Peyer's patch (tissue), 4 donors: ENCODE measurements around the gene NMT2. TPM values are rescaled to one million over a fixed set of nuclear protein-coding genes. Genes with fewer than 3 reads are reported as not detected.
A peak's percentile ranks its signal among the peaks of the same experiment; 100 is the strongest.

ENCODE experiments used
- DNase-seq, 3 donors: peaks; one replicate each; pipeline ENCODE4 v3.0.0-alpha.2; 2017 to 2019
- H3K27ac ChIP-seq, 4 donors: fragments of 200-600 bp; sonication (generic); one replicate each; pipeline ENCODE4 v1.5.1; 2016 to 2019
- H3K27me3 ChIP-seq, 2 donors: fragments of 200-600 bp; sonication (generic); one replicate each; pipeline ENCODE4 v1.5.1; 2019
- H3K36me3 ChIP-seq, 3 donors: fragments of 200-600 bp; sonication (generic); one replicate each; pipeline ENCODE4 v1.5.1; 2016 to 2019
- H3K4me1 ChIP-seq, 4 donors: fragments of 200-600 bp; sonication (generic); one replicate each; pipeline ENCODE4 v1.5.1; 2016 to 2019
- H3K4me3 ChIP-seq, 4 donors: fragments of 200-600 bp; sonication (generic); 1 replicate in 3 of 4; 2 replicates in 1 of 4; pipeline ENCODE4 v1.5.1; 2016 to 2019; ENCODE audit warnings: mild to moderate bottlenecking in 1 of 4
- H3K9me3 ChIP-seq, 4 donors: fragments of 200-600 bp; sonication (generic); one replicate each; pipeline ENCODE4 v1.5.1; 2016 to 2019; ENCODE audit warnings: mild to moderate bottlenecking in 1 of 4
- CTCF ChIP-seq, 6 experiments: fragments of 450-650 bp in 4 of 6; fragments of 200-600 bp in 2 of 6; sonication (generic) in 1 of 6; IDR thresholded peaks; one replicate each; pipeline ENCODE4 v1.5.1; 2017 to 2019; ENCODE audit warnings: antibody characterized with exemption in 6 of 6, mild to moderate bottlenecking in 3 of 6, moderate library complexity in 1 of 6
- POLR2A ChIP-seq, 2 donors: fragments of 450-650 bp; IDR thresholded peaks; one replicate each; pipeline ENCODE4 v1.5.1; 2017; ENCODE audit warnings: antibody characterized with exemption in 2 of 2, mild to moderate bottlenecking in 2 of 2, moderate library complexity in 2 of 2
- total RNA-seq, 4 donors: library from RNA; depleted of rRNA; stranded (reverse); fragments of >200 nt; gene quantifications; one replicate each; pipeline ENCODE4 v1.1.0, GENCODE V29; 2016

Gene NMT2
- total RNA-seq, 4 donors from 2014 or later: 13.2 to 27.9 (median 20.8) TPM

DNA sequence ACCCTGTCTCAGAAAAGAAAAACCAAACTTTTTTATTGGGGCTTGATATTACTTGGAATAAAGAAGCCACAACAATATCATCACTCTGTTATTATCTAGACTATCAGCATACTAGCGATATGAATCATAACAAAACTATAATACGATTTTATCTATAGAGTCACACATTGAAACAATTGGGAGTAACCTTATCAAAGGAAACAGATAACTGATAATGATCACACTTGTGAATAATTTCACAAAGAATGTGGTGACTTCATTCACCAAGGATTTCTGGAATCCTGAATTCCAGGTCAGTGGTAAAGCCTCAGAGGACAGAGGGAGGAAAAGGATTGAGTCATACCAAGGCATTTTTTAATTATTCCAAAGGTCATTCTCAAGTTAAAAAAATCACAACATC lies 32.1 kb upstream of the NMT2 start:
- H3K4me3 ChIP-seq: no peak overlapping the region
- no peaks in the 10 kb centered on the region for H3K9me3 ChIP-seq
- no peak for DNase-seq
- no peak for TF ChIP-seq CTCF (IDR thresholded peaks at IDR 0.05)
- no peak for TF ChIP-seq POLR2A (IDR thresholded peaks at IDR 0.05)
- no peaks in the 10 kb centered on the region for H3K27me3 ChIP-seq
- H3K36me3 ChIP-seq: no peaks in the 10 kb centered on the region
- H3K27ac ChIP-seq: no peak overlapping the region
- no peaks in the 10 kb centered on the region for H3K4me1 ChIP-seq

DNA sequence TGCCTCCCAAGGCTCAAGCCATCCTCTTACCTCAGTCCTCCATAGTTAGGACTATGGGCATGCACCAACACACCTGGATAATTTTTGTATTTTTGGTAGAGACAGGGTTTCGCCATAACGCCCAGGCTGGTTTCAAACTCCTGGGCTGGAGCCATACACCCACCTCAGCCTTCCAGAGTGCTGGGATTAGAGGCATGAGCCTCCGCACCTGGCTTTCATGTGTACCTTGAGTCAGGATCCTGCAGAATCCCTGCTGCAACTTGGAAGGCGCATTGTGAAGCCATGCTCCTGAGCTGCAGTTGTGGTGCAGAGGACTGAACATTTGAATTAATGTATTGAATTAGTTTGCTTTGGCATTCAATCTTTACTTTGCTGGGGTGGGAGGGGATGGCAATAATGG lies 29.4 kb upstream of the NMT2 start:
- Histone ChIP-seq H3K27ac (no peak overlapping the region), H3K4me1 (no peaks in the 10 kb centered on the region), H3K9me3 (no peaks in the 10 kb centered on the region), H3K4me3 (no peak overlapping the region), H3K27me3 (no peaks in the 10 kb centered on the region), H3K36me3 (no peaks in the 10 kb centered on the region)
- DNase-seq: no peak
- no peak for TF ChIP-seq POLR2A (IDR thresholded peaks at IDR 0.05)
- TF ChIP-seq CTCF (IDR thresholded peaks at IDR 0.05): no peak

DNA sequence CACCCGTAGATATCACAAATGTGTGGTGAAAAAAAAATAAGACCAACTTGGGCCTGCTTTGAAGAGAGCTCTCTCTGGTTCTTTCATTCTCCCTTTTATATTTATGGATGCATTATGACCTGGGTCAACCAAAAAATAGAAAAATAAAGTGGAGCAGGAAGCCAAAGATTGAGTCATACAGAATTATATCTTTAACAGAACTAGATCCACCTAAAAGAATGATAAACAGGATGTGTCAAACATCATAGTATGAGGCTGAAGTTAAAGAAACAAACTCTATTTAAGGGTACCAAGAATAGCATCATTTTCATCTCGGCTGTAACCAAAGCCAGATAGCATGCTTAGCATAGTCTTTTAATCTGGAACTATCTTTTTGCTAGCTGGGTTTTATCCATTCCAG lies 28.8 kb upstream of the NMT2 start:
- Histone ChIP-seq H3K27me3 (no peaks in the 10 kb centered on the region), H3K4me3 (no peak overlapping the region)

GRCh38 chr10:15196021-15196834 lies 27.7 kb upstream of the NMT2 start:
- Histone ChIP-seq H3K4me1 (no peaks in the 10 kb centered on the region), H3K4me3 (no peak overlapping the region)
- peak in 1 of 3 donors; percentile 54 for DNase-seq

More for the DNA sequence above, 28.8 kb upstream of the NMT2 start:
- H3K27ac ChIP-seq: no peak overlapping the region
- TF ChIP-seq CTCF (IDR thresholded peaks at IDR 0.05) (no peak), POLR2A (IDR thresholded peaks at IDR 0.05) (no peak)
- no peaks in the 10 kb centered on the region for H3K4me1 ChIP-seq
- no peak for DNase-seq
- no peaks in the 10 kb centered on the region for H3K36me3 ChIP-seq
- H3K9me3 ChIP-seq: no peaks in the 10 kb centered on the region

DNA sequence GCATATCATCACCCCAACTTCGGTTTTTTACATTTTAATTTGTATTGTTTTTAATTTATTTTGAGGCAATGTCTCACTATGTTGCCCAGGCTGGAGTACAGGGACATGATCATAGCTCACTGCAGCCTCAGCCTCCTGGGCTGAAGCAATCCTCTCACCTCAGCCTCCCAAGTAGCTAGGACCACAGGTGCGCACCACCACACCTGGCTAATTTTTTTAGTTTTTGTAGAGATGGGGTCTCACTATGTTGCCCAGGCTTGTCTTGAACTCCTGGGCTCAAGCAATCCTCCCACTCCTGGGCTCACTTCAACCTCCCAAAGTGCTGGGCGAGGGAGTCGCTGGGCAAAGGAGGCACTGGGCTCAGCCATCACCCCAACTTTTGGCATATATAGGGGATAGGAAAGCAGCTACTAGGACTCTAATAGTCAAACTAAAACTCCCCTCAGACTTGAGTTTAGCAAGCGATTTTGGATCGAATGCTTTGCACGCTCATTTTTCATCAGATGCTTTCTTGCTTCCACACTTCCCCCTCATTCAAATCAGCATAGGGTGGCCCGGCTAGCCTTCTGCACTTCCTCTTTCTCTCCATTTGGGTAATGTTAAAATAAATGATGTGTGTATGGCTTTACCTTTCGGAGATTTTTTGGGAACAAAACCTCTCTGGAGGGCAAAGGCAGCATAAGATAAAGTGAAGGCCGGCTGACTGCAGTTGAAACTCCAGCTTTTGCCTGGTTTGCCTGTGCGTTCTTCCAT lies 20.8 kb upstream of the NMT2 start:
- no peaks in the 10 kb centered on the region for H3K4me1 ChIP-seq
- H3K9me3 ChIP-seq: no peaks in the 10 kb centered on the region
- DNase-seq: peak in 1 of 3 donors; percentile 37
- H3K4me3 ChIP-seq: no peak overlapping the region
- no peaks in the 10 kb centered on the region for H3K27me3 ChIP-seq
- no peaks in the 10 kb centered on the region for H3K36me3 ChIP-seq
- no peak overlapping the region for H3K27ac ChIP-seq
- no peak for TF ChIP-seq POLR2A (IDR thresholded peaks at IDR 0.05)
- no peak for TF ChIP-seq CTCF (IDR thresholded peaks at IDR 0.05)

More at GRCh38 chr10:15196021-15196834, 27.7 kb upstream of the NMT2 start:
- no peak for TF ChIP-seq POLR2A (IDR thresholded peaks at IDR 0.05)
- no peak for TF ChIP-seq CTCF (IDR thresholded peaks at IDR 0.05)
- Histone ChIP-seq H3K9me3 (no peaks in the 10 kb centered on the region), H3K27ac (peak overlapping the region in 1 of 4 donors; percentile 12), H3K36me3 (no peaks in the 10 kb centered on the region), H3K27me3 (no peaks in the 10 kb centered on the region)
